GM08714 (cell line): ENCODE measurements around the gene OTUD6A.
"Not testable (repeated sequence)": the region's sequence is repeated elsewhere in the genome, so short reads cannot be mapped to it uniquely, and the experiment has no call there.

ENCODE experiments used
- H3K4me3 ChIP-seq: fragments of 200-500 bp; sonication (Bioruptor generic); 2 replicates; pipeline ENCODE4 v1.5.1; 2014; ENCODE audit warnings: mild to moderate bottlenecking, low read length, inconsistent platforms
- ZNF274 ChIP-seq: IDR thresholded peaks from 2 replicates; pipeline ENCODE4 v1.6.1; 2012; ENCODE audit warnings: mild to moderate bottlenecking, low read depth, low read length

Gene OTUD6A

GRCh38 chrX:70079870-70080269 lies 17.6 kb downstream of the OTUD6A start:
- H3K4me3 ChIP-seq, result no peak overlapping the region
- TF ChIP-seq ZNF274, result no peak

GRCh38 chrX:70082723-70083122 lies 20.5 kb downstream of the OTUD6A start:
- TF ChIP-seq ZNF274, result no peak
- H3K4me3 ChIP-seq, result no peak overlapping the region

GRCh38 chrX:70084592-70085240 lies 22.5 kb downstream of the OTUD6A start:
- no peak overlapping the region for H3K4me3 ChIP-seq
- no peak for TF ChIP-seq ZNF274

- no peak for TF ChIP-seq ZNF274
These were observed 25.8 kb downstream of the OTUD6A start for GRCh38 chrX:70087857-70088630.

GRCh38 chrX:70088751-70089150 lies 26.5 kb downstream of the OTUD6A start:
- H3K4me3 ChIP-seq, result no peak overlapping the region
- no peak for TF ChIP-seq ZNF274

More at GRCh38 chrX:70087857-70088630, 25.8 kb downstream of the OTUD6A start:
- no peak overlapping the region for H3K4me3 ChIP-seq

- TF ChIP-seq ZNF274, result no peak
- no peak overlapping the region for H3K4me3 ChIP-seq
These were observed 27.5 kb downstream of the OTUD6A start for GRCh38 chrX:70089604-70090297.

- no peak for TF ChIP-seq ZNF274
- no peak overlapping the region for H3K4me3 ChIP-seq
These were observed 30.0 kb downstream of the OTUD6A start for GRCh38 chrX:70092247-70092646.

- no peak for TF ChIP-seq ZNF274
- no peak overlapping the region for H3K4me3 ChIP-seq
These were observed 33.8 kb downstream of the OTUD6A start for GRCh38 chrX:70096052-70096451.

GRCh38 chrX:70105229-70105628 lies 43.0 kb downstream of the OTUD6A start:
- no peak for TF ChIP-seq ZNF274

GRCh38 chrX:70111436-70112026 lies 49.3 kb downstream of the OTUD6A start:
- not testable (repeated sequence) for H3K4me3 ChIP-seq

More at GRCh38 chrX:70105229-70105628, 43.0 kb downstream of the OTUD6A start:
- H3K4me3 ChIP-seq, result no peak overlapping the region
